GM12874 (cell line): ENCODE results near the gene TMTC1.

ENCODE experiments used
- CTCF ChIP-seq: IDR thresholded peaks from 2 replicates; pipeline ENCODE4 v1.5.1; 2011; ENCODE audit warnings: low read depth, mild to moderate bottlenecking, control low read depth, low read length, moderate library complexity; ENCODE audit not compliant: insufficient read depth

The TMTC1 gene

GRCh38 chr12:29782871-29783772 lies 620 bp downstream of the TMTC1 start:
- TF ChIP-seq CTCF, result no peak

- TF ChIP-seq CTCF, result no peak
These were observed 1.4 kb downstream of the TMTC1 start for GRCh38 chr12:29782285-29782870.

GRCh38 chr12:29781705-29782266 lies 2.0 kb downstream of the TMTC1 start:
- TF ChIP-seq CTCF, result no peak

- no peak for TF ChIP-seq CTCF
These were observed 2.6 kb downstream of the TMTC1 start for GRCh38 chr12:29781188-29781587.

- no peak for TF ChIP-seq CTCF
These were observed 3.7 kb downstream of the TMTC1 start for GRCh38 chr12:29780084-29780483.

DNA sequence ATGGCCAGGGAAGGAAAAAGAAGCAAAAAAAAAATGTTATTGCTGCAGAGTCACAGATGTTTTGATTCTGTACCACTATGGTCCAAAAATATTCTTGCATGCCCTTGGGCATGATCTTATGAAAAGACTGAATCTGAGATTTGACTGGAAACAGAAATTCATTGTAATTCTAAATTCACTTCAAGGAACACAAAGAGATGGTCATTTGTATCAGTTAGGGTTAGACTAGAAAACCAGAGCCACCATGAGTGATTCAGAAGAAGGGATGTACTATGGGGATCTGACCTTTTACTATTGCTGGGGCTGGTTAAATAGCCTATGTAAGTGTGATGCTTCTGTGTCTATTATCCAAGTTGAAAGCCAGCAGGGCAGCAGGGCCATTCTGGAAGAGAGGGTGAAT lies 5.2 kb downstream of the TMTC1 start:
- no peak for TF ChIP-seq CTCF

DNA sequence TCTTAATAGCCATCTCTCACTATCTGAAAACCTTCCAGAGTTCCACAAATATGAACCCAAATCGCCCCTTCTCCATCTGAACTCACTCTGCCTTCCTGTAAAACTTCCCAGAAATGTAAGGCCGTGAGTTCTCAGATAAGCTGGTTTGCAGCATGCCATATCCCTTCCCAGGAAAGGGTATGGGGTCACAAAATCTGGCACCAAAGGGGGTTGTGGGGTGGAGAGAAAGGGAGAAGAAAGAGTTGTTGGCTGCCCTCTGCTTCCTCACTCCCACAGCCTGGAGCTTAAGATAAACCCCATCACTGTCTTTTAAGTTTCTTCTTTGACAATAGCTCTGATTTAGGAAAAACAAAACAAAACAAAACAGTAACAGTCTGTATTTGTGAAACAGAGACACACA lies 10.7 kb downstream of the TMTC1 start:
- no peak for TF ChIP-seq CTCF
